Activated T-cell treated with anti-CD3 and anti-CD28 coated beads for 4 hours (primary cell): Measurements from ENCODE around the gene ZNF777.
"Not testable (repeated sequence)": the region's sequence is repeated elsewhere in the genome, so short reads cannot be mapped to it uniquely, and the experiment has no call there.

Experiments used
- DNase-seq: peaks from one replicate; pipeline ENCODE4 v3.0.0-alpha.2; 2020

ZNF777 gene

GRCh38 chr7:149448961-149449360 is 11.9 kb downstream of the ZNF777 start:
- DNase-seq: no peak

DNA sequence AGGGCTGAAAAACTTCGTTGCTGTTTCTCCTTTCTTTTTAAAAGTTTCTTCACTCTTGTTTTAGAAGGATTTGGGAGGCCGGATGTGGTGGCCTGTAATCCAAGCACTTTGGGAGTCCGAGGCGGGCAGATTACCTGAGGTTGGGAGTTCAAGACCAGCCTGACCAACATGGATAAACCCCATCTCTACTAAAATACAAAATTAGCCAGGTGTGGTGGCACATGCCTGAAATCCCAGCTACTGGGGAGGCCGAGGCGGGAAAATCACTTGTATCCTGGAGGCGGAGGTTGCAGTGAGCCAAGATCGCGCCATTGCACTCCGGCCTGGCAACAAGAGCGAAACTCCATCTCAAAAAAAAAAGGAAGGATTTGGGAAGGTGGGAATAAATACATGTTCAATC is 14.8 kb downstream of the ZNF777 start:
- not testable (repeated sequence) for DNase-seq

GRCh38 chr7:149444287-149444686 is 16.6 kb downstream of the ZNF777 start:
- DNase-seq: no peak

DNA sequence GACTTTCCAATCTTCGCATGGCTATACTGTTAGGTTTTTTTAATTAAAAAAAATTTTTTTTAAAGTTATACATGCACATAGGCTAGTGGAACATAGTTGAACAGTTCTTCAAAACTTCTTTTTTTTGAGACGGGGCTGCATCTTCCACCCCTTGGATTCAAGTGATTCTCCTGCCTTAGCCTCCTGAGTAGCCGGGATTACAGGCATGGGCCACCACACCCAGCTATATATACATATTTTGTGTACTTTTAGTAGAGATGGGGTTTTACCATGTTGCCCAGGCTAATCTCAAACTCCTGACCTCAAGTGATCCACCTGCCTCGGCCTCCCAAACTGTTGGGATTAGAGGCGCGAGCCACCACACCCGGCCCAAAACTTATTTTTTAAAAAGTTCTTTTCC is 17.3 kb downstream of the ZNF777 start:
- no peak for DNase-seq

GRCh38 chr7:149442924-149443323 is 17.9 kb downstream of the ZNF777 start:
- no peak for DNase-seq

GRCh38 chr7:149440222-149440621 is 20.6 kb downstream of the ZNF777 start:
- no peak for DNase-seq

DNA sequence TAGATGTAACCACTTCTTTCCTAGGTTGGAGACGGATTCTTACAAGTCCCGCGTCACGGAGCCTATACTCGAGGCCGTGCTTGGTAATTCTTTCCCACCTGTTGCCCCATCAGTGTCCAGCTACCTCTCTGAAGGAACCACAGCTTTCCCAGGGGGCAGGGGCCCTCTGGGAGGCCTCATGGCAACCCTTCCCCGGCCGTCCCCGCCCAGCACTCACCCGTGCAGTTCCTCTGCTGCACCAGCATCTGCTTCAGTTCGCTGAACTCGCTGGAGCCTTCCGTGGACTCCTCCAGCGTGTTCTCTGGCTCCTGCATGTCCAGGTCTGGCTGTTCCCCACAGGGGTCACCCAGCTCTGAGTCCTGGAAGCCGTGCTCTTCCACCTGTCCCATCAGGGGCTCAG is 24.5 kb downstream of the ZNF777 start:
- DNase-seq: no peak

GRCh38 chr7:149433124-149433523 is 27.7 kb downstream of the ZNF777 start:
- DNase-seq: no peak

DNA sequence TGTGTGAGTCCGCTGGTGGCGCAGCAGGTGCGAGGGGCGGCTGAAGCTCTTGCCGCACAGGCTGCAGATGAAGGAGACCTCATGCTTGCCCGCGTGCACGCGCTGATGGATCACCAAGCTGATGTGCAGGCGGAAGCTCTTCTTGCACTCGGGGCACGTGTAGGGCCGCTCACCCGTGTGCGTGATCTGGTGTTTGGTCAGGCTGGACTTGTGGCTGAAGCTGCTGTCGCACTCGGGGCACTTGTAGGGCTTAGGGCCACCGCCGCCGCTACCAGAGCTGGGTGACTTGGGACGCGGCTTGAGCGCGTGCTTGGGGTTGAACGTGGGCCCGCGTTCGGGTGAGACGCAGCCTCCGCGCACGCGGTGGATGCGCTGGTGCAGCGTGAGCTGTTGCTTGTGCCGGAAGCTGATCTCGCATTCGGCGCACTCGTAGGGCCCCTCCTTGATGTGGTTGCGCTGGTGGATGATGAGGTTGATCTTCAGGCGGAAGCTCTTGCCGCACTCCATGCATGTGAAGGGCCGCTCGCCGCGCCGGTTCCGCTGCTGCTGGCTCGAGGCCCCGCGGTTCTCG is 28.7 kb downstream of the ZNF777 start:
- no peak for DNase-seq

- no peak for DNase-seq
Measured at GRCh38 chr7:149431486-149432120, 29.3 kb downstream of the ZNF777 start.

DNA sequence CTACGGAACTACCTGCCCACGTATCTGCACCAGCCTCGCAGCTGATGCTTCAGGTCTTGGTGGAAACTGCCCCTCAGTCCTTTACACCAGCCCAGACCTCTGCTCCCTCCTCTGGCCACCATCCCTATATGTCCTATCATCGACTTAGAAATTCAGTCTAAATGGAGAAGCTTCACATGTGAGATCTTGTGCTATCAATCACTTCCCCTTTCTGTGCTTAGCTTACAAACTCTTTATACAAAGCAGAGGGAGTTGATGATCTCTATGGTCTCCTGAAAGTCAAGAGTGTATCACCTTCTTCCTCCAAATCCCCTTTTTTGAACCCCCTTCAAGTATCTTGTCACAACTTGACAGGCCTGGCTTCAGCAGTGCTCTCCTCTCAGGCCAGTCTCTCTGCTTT is 30.7 kb downstream of the ZNF777 start:
- no peak for DNase-seq

DNA sequence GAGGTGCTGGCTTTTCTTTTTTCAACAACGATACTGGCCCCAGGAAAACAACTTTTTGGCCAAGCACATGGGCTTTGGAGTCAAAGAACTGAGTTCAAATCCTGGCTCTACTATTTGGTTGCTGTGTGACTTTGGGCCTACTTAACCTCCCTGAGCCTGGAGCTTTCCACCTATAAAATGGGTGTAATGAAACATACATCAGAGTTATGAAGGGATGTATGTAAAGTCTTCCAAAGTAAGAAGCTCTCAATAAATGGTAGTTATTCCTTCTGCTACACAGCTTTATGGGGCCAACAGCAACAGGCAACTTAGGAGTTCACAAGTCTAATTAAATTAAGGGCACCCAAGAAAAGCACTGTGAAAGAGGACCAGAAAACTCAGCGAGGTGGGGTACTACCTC is 33.0 kb downstream of the ZNF777 start:
- no peak for DNase-seq

- DNase-seq: no peak
Measured at GRCh38 chr7:149427096-149427680, 33.7 kb downstream of the ZNF777 start.

DNA sequence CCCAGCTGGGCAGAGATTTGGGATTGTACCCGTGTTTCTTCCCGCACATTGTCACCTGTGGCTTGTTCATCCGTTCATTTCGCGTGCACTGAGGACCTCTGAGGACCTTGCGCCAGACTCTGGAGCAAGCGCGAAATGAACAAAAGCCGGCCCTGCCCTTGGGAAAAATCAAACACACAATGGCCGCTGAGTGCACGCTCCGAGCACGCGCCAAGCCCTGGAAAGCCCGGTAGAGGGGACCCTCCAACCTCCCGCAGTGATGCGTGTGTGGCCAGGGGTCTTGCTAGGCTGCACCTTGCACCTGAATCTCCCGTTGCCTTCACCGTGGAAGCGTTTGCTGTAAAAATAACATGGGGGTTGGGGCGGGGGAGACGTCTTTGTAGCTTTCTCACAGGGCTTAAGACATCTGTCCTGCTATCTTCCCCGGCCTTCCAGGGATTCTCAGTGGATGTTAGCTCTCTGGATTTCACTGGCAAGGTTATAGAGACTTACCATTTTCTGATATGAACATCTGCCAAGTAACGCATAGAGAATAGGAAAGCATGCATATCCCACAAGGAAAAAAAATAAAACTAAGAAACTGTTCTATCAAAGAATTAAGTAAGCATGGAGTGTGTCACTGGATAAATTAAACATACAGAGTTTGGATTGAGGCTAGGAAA is 37.3 kb downstream of the ZNF777 start:
- DNase-seq: no peak

DNA sequence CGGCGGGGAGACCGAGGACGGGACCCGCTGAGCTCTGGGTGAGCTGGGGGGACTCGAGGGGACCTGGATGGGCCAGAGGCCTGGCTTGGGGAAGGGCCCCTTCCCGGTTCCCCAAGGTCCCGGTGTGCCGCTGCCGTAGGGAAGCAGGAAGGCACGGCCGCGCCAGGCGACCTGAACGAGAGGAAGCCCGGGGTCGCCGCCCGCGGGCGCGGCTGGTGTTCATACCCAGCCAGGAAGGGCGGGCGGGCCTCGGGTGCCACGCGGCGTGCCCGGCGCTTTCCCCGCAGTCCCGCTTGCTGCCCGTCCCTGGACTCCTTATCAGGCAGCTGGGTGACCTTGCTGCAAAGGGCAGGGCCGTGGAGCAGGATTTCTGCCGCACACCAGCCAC is 38.0 kb downstream of the ZNF777 start:
- DNase-seq: peak; percentile 21

DNA sequence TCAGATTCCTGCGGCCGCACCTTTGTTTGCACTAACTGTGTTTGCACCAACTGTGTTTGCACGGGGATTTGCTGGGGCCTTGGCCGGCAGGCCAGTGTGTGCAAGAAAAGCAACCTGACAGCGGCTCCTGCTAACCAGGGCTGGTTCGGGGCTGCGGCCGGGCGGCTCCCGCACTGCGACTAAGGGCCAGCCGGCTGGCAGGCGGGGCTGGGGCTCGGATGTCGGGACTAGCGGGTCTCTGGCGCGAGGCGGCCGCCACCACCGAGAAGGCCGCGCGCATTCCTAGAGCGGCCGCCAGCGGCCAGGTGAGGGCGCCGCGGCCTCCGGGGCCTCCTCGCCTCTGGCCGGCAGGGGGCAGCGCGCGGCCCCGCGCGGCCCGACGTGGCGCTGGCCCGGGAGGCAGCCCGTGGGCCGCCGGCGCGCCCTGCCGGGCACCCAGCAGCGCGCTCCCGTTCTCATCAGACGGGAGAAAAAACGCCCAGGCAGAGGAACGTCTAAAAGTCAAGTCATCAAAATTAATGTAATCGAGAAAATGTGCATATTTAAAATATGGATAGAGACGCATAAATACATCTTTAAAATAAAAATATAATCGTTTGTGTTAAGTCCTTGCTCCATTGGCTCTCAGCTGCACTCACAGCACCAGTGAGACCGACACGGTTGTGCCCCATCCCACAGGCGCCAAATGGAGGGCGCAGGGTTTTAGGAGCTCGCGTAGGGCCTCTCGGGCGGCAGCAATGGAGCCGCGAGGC is 38.5 kb downstream of the ZNF777 start:
- DNase-seq: peak; percentile 48

DNA sequence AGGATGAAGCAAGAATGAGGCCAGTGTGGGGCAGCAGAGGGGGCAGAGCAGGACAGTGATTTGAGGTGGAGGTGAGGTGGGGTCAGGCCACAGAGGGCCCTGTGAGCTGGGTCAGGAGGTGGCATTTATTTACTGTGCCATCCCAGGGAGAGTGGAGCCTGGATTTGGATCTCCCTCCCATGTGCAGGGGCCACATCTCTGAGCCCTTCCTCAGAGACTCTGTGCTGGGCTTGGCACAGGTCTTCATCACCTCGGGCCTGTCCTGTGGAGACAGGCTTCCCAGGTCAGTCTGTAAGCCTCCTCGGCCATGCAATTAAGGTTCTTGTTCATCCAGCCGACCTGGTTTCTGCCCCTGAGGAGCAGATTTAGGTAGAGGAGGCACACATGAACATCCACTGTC is 40.9 kb downstream of the ZNF777 start:
- DNase-seq: no peak

DNA sequence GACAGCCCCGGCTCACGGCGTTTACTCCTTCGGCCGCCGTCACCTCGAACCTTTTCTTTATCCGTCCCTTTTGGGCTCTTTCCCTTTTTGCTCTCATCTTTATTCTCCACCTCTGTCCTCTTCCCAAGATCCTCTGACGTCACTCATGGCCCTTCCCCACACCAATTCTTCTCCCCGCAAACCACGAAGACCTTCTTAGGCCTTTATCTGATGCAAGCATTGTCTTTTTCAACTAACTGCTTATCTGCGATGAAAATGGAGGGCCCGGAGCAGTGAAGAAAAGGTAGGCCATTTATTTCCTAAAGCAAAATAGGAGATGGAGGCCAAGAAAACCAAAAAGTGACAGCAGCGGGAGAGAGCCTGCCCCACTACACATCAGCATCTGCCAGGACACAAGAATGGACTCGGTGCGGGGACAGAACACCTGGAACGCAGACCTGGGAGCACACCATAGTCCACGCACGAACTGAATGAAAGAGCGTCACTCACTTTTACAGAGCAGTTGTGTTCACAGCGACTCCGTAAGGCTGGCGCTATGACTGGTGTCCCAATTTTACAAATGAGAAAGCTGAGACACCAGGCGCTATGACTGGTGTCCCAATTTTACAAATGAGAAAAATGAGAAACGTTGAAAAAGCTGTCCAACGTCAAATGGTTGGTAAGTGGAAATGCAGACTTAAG is 45.3 kb downstream of the ZNF777 start:
- DNase-seq: no peak

GRCh38 chr7:149414745-149415390 is 46.0 kb downstream of the ZNF777 start:
- peak; percentile 51 for DNase-seq

GRCh38 chr7:149414171-149414570 is 46.7 kb downstream of the ZNF777 start:
- DNase-seq: no peak

GRCh38 chr7:149413083-149413482 is 47.8 kb downstream of the ZNF777 start:
- DNase-seq: not testable (repeated sequence)

DNA sequence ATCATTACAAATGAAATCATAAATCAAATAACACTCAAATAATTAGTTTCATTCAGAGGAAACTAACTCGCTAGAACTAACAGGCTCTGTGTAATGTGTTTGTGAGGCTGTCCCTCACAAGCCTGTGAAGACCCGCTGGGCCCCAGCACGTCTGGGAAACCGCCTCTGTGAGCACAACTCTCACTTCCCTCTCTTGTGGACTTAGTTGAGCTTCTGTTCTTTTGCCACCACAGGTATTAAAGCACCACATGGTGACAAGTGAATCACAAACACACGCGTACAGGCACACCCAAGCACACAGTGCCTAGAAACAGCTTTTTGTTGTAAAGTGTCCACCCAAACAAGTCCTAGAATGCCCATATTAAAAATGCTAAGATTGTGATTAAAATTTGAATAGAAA is 51.0 kb downstream of the ZNF777 start:
- no peak for DNase-seq
